Upper lobe of left lung (tissue), 4 donors: Measurements from ENCODE around the gene BCHE.

ENCODE experiments used
- EP300 ChIP-seq, 4 donors: sonication (generic); formaldehyde crosslinking; IDR thresholded peaks; one replicate each; pipeline ENCODE4 v1.5.1; 2017; ENCODE audit warnings: antibody characterized with exemption in 4 of 4, control low read depth in 2 of 4
- POLR2A ChIP-seq, 4 donors: fragments of 450-650 bp; IDR thresholded peaks; one replicate each; pipeline ENCODE4 v1.5.1; 2016 to 2017; ENCODE audit warnings: antibody characterized with exemption in 4 of 4, mild to moderate bottlenecking in 2 of 4
- POLR2AphosphoS5 ChIP-seq, 2 donors: sonication (generic); formaldehyde crosslinking; IDR thresholded peaks; one replicate each; pipeline ENCODE4 v1.5.1; 2017; ENCODE audit warnings: antibody characterized with exemption in 2 of 2
- TF ChIP-seq, protein P1 (sequence below), 6 experiments: fragments of 450-650 bp in 4 of 6; fragments of 200-600 bp in 2 of 6; sonication (generic) in 2 of 6; IDR thresholded peaks; one replicate each; pipeline ENCODE4 v1.5.1; 2016 to 2019; ENCODE audit warnings: antibody characterized with exemption in 6 of 6

DNA sequence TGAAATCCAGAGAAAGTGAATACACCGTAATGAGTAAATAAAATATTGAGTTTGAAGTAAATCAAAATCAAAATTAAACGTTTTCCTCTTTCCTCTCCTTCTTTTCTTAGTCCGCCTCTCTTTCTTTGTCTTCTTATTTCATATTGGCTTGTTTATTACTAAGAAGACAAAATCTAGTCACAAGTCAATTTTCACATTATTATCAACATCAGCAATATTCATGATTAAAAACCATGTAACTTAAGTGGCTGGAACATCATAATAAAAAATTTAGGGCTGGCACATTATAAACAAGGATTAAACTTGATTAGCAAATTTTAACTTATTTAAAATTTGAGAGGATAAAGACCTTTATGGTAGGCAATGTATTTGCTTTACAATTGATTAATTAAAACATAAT, 61.4 kb downstream of the BCHE start:
- no peak for TF ChIP-seq POLR2AphosphoS5 (IDR thresholded peaks at IDR 0.05)
- TF ChIP-seq, protein P1, sequence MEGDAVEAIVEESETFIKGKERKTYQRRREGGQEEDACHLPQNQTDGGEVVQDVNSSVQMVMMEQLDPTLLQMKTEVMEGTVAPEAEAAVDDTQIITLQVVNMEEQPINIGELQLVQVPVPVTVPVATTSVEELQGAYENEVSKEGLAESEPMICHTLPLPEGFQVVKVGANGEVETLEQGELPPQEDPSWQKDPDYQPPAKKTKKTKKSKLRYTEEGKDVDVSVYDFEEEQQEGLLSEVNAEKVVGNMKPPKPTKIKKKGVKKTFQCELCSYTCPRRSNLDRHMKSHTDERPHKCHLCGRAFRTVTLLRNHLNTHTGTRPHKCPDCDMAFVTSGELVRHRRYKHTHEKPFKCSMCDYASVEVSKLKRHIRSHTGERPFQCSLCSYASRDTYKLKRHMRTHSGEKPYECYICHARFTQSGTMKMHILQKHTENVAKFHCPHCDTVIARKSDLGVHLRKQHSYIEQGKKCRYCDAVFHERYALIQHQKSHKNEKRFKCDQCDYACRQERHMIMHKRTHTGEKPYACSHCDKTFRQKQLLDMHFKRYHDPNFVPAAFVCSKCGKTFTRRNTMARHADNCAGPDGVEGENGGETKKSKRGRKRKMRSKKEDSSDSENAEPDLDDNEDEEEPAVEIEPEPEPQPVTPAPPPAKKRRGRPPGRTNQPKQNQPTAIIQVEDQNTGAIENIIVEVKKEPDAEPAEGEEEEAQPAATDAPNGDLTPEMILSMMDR (IDR thresholded peaks at IDR 0.05): no peak
- no peak for TF ChIP-seq POLR2A (IDR thresholded peaks at IDR 0.05)
- no peak for TF ChIP-seq EP300 (IDR thresholded peaks at IDR 0.05)
